Measurements from ENCODE around the gene ADAM12. TPM values are rescaled to one million over a fixed set of nuclear protein-coding genes. Genes with fewer than 3 reads are reported as not detected.

Gene ADAM12
- total and polyA plus RNA-seq, 2 donors from 2014 or later, result 0.26 to 3.3 TPM

DNA sequence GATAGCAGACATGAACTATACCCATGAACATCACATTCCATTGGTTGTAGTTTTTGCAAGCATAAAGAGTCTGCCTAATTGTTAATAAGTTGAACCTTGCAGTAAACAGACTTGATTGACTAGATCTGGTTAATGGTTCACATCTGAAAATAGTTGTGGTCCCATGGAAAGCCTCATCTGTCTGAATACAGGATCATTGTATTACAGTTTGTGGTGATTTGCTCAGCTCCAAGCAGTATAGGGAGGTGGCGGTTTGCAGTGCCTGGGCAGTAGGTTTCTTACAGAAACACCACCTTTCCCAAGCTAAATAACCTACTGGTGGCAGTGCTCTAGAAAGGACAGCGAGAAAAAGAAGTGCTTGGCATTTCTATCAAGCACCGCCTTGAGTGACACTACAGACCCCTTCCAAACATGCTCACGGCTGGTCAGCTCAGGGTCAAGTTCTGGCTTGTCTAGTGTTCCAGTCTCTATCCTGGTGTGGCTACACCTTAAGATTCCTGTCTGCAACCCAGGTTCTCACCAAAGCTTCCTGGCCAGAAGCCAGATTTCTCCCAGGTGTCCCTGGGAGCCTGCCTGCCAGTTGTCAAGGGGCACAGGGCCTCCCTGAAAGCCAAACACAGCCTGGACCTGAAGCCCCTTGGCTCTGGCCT is 372.0 kb downstream of the ADAM12 start:
- H3K9me3 ChIP-seq (ENCODE audit: control insufficient read depth in 2 of 3, insufficient read depth in 1 of 3, low read length in 3 of 3), result no peaks in the 10 kb centered on the region
- FAIRE-seq, result no peak
- no peak for DNase-seq
- no peak overlapping the region for H3K9ac ChIP-seq (ENCODE audit: low read length in 3 of 3)
- intact Hi-C loops (cut with DNase I), result no loop called here
- no peak overlapping the region for H3K4me3 ChIP-seq (ENCODE audit: low read length in 3 of 3)
- TF ChIP-seq, protein P1, sequence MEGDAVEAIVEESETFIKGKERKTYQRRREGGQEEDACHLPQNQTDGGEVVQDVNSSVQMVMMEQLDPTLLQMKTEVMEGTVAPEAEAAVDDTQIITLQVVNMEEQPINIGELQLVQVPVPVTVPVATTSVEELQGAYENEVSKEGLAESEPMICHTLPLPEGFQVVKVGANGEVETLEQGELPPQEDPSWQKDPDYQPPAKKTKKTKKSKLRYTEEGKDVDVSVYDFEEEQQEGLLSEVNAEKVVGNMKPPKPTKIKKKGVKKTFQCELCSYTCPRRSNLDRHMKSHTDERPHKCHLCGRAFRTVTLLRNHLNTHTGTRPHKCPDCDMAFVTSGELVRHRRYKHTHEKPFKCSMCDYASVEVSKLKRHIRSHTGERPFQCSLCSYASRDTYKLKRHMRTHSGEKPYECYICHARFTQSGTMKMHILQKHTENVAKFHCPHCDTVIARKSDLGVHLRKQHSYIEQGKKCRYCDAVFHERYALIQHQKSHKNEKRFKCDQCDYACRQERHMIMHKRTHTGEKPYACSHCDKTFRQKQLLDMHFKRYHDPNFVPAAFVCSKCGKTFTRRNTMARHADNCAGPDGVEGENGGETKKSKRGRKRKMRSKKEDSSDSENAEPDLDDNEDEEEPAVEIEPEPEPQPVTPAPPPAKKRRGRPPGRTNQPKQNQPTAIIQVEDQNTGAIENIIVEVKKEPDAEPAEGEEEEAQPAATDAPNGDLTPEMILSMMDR (IDR thresholded peaks at IDR 0.05; ENCODE audit: borderline replicate concordance, extremely low read depth, insufficient read depth), result no peak
- peaks cover 0 to 24% (median 4%) of the 10 kb centered on the region in 3 donors for H3K4me1 ChIP-seq (ENCODE audit: control insufficient read depth in 2 of 3, insufficient read depth in 2 of 3, low read depth in 1 of 3, low read length in 3 of 3)
- H3K27me3 ChIP-seq (ENCODE audit: control insufficient read depth, insufficient read depth, low read length), result no peaks in the 10 kb centered on the region
- peak overlapping the region in 1 of 2 donors; percentile 18 for H3K27ac ChIP-seq (ENCODE audit: low read depth in 2 of 2, low read length in 2 of 2)
- H3K36me3 ChIP-seq (ENCODE audit: control insufficient read depth in 2 of 3, insufficient read depth in 3 of 3, low read length in 3 of 3), result peaks cover 0 to 2% (median 0%) of the 10 kb centered on the region in 3 donors

DNA sequence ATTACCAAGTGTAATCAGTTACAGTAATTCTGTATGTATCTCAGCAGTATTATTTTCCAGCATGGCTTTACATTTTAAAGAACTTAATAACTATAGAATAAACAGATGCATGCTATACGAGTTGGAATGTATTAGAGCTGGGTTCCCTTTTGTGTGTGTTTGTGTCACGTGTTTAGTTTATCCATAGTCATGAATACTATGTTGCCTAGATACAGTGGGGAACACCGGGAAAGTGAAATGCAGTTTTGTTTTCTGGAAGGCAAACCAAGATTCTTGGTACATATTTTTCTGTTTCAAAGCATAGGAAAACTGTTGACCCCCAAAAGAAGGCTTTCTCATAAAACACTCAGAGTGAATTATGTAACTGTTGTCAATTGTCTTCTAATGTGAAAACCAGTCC is 372.9 kb downstream of the ADAM12 start:
- TF ChIP-seq, protein P1 (IDR thresholded peaks at IDR 0.05; ENCODE audit: borderline replicate concordance, extremely low read depth, insufficient read depth), result no peak
- Histone ChIP-seq H3K27ac (ENCODE audit: low read depth in 2 of 2, low read length in 2 of 2) (no peak overlapping the region), H3K27me3 (ENCODE audit: control insufficient read depth, insufficient read depth, low read length) (no peaks in the 10 kb centered on the region), H3K9me3 (ENCODE audit: control insufficient read depth in 2 of 3, insufficient read depth in 1 of 3, low read length in 3 of 3) (no peaks in the 10 kb centered on the region), H3K36me3 (ENCODE audit: control insufficient read depth in 2 of 3, insufficient read depth in 3 of 3, low read length in 3 of 3) (peaks cover 0 to 2% (median 0%) of the 10 kb centered on the region in 3 donors), H3K9ac (ENCODE audit: low read length in 3 of 3) (no peak overlapping the region), H3K4me1 (ENCODE audit: control insufficient read depth in 2 of 3, insufficient read depth in 2 of 3, low read depth in 1 of 3, low read length in 3 of 3) (peaks cover 0 to 24% (median 4%) of the 10 kb centered on the region in 3 donors), H3K4me3 (ENCODE audit: low read length in 3 of 3) (no peak overlapping the region)
- FAIRE-seq (no peak), DNase-seq (no peak)
- intact Hi-C loops (cut with DNase I), result no loop called here

DNA sequence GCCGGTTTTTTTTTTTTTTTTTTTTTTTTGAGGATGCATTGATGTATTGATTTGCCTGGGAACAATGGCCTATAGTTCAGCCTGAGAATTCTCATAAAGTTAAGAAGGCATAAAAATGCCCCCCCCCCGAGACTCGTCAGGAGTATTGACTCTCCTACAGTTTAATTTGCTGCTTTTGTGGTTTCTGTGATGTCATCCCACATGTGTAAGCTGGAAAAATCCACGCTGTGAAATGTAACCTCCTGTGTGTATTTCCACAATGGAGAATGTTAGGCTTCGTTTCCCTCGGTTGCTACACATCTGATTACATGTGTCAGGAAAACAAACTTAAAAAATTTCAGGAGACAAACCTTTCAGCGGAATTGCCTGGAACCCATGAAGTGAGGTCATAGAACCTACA is 374.0 kb downstream of the ADAM12 start:
- Histone ChIP-seq H3K4me3 (ENCODE audit: low read length in 3 of 3) (no peak overlapping the region), H3K9me3 (ENCODE audit: control insufficient read depth in 2 of 3, insufficient read depth in 1 of 3, low read length in 3 of 3) (no peaks in the 10 kb centered on the region), H3K4me1 (ENCODE audit: control insufficient read depth in 2 of 3, insufficient read depth in 2 of 3, low read depth in 1 of 3, low read length in 3 of 3) (peaks cover 0 to 24% (median 4%) of the 10 kb centered on the region in 3 donors), H3K27ac (ENCODE audit: low read depth in 2 of 2, low read length in 2 of 2) (no peak overlapping the region), H3K36me3 (ENCODE audit: control insufficient read depth in 2 of 3, insufficient read depth in 3 of 3, low read length in 3 of 3) (peaks cover 0 to 2% (median 0%) of the 10 kb centered on the region in 3 donors), H3K9ac (ENCODE audit: low read length in 3 of 3) (no peak overlapping the region), H3K27me3 (ENCODE audit: control insufficient read depth, insufficient read depth, low read length) (no peaks in the 10 kb centered on the region)
- TF ChIP-seq, protein P1 (IDR thresholded peaks at IDR 0.05; ENCODE audit: borderline replicate concordance, extremely low read depth, insufficient read depth), result no peak
- intact Hi-C loops (cut with DNase I), result no loop called here
- DNase-seq (no peak), FAIRE-seq (no peak)
